ENCODE measurements around the gene NABP2.
A peak's percentile ranks its signal among the peaks of the same experiment; 100 is the strongest.

Gene NABP2

GRCh38 chr12:56196818-56197550 lies 27.2 kb upstream of the NABP2 start:
- ATAC-seq: peak; percentile 87
- TF ChIP-seq ISL1 (CRISPR knock-in tag; IDR thresholded peaks at IDR 0.05): peak; percentile 100
- peak; percentile 69; the same call in 1 of the 2 replicates for TF ChIP-seq CSRNP3 (CRISPR knock-in tag; IDR thresholded peaks at IDR 0.05)
- TF ChIP-seq, protein P1, sequence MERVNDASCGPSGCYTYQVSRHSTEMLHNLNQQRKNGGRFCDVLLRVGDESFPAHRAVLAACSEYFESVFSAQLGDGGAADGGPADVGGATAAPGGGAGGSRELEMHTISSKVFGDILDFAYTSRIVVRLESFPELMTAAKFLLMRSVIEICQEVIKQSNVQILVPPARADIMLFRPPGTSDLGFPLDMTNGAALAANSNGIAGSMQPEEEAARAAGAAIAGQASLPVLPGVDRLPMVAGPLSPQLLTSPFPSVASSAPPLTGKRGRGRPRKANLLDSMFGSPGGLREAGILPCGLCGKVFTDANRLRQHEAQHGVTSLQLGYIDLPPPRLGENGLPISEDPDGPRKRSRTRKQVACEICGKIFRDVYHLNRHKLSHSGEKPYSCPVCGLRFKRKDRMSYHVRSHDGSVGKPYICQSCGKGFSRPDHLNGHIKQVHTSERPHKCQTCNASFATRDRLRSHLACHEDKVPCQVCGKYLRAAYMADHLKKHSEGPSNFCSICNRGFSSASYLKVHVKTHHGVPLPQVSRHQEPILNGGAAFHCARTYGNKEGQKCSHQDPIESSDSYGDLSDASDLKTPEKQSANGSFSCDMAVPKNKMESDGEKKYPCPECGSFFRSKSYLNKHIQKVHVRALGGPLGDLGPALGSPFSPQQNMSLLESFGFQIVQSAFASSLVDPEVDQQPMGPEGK (CRISPR knock-in tag; IDR thresholded peaks at IDR 0.05; ENCODE audit: borderline replicate concordance): peak; percentile 69; the same call in 1 of the 2 replicates
- TF ChIP-seq ZFP3 (CRISPR knock-in tag; IDR thresholded peaks at IDR 0.05): peak; percentile 74
- TF ChIP-seq, protein P2, sequence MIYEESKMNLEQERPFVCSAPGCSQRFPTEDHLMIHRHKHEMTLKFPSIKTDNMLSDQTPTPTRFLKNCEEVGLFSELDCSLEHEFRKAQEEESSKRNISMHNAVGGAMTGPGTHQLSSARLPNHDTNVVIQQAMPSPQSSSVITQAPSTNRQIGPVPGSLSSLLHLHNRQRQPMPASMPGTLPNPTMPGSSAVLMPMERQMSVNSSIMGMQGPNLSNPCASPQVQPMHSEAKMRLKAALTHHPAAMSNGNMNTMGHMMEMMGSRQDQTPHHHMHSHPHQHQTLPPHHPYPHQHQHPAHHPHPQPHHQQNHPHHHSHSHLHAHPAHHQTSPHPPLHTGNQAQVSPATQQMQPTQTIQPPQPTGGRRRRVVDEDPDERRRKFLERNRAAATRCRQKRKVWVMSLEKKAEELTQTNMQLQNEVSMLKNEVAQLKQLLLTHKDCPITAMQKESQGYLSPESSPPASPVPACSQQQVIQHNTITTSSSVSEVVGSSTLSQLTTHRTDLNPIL (CRISPR knock-in tag; IDR thresholded peaks at IDR 0.05; ENCODE audit: low read depth): peak; percentile 97
- TF ChIP-seq CSDC2 (CRISPR knock-in tag; IDR thresholded peaks at IDR 0.05): 0 out of 2 replicates have a peak, but pooled peaks have one; percentile 17
- TF ChIP-seq SNAI2 (CRISPR knock-in tag; IDR thresholded peaks at IDR 0.05): peak; percentile 73; the same call in 1 of the 2 replicates
- TF ChIP-seq ESRRG (CRISPR knock-in tag; IDR thresholded peaks at IDR 0.05): 0 out of 2 replicates have a peak, but pooled peaks have one; percentile 68

DNA sequence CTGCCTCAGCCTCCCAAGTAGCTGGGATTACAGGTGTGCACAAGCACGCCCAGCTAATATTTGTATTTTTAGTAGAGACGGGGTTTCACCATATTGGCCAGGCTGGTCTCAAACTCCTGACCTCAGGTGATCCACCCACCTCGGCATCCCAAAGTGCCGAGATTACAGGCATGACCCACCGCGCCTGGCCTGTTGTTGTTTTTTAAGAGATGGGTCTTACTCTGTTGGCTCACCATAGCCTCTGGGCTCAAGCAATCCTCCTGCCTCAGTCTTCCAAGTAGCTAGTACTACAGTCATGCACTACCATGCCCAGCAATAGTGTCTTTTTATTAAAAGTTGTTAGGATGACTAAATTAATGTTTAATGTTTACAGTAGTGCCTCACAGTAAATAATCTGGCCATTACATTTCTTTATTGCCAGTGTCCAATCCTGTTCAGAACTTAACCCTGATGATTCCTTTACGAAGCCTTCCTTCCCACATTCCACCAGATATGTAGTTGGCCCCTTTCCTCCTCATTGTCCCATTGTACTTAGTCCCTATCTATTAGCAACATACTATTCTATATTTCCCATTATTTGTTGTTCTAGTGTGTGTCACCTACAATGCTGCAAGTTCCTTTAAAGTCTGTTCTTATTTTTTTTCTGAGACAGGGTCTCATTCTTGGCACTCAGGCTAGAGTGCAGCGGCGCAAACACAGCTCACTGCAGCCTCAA lies 26.1 kb upstream of the NABP2 start:
- no peak for ATAC-seq
- TF ChIP-seq CSRNP3 (CRISPR knock-in tag; IDR thresholded peaks at IDR 0.05) (no peak), ZNF565 (CRISPR knock-in tag; conservative IDR thresholded peaks at IDR 0.05; ENCODE audit: low read depth) (no peak), ZFP3 (CRISPR knock-in tag; IDR thresholded peaks at IDR 0.05) (no peak), CSDC2 (CRISPR knock-in tag; IDR thresholded peaks at IDR 0.05) (no peak), OSR1 (CRISPR knock-in tag; IDR thresholded peaks at IDR 0.05) (no peak), BACH2 (CRISPR knock-in tag; IDR thresholded peaks at IDR 0.05; ENCODE audit: borderline replicate concordance) (no peak)
- TF ChIP-seq, protein P3, sequence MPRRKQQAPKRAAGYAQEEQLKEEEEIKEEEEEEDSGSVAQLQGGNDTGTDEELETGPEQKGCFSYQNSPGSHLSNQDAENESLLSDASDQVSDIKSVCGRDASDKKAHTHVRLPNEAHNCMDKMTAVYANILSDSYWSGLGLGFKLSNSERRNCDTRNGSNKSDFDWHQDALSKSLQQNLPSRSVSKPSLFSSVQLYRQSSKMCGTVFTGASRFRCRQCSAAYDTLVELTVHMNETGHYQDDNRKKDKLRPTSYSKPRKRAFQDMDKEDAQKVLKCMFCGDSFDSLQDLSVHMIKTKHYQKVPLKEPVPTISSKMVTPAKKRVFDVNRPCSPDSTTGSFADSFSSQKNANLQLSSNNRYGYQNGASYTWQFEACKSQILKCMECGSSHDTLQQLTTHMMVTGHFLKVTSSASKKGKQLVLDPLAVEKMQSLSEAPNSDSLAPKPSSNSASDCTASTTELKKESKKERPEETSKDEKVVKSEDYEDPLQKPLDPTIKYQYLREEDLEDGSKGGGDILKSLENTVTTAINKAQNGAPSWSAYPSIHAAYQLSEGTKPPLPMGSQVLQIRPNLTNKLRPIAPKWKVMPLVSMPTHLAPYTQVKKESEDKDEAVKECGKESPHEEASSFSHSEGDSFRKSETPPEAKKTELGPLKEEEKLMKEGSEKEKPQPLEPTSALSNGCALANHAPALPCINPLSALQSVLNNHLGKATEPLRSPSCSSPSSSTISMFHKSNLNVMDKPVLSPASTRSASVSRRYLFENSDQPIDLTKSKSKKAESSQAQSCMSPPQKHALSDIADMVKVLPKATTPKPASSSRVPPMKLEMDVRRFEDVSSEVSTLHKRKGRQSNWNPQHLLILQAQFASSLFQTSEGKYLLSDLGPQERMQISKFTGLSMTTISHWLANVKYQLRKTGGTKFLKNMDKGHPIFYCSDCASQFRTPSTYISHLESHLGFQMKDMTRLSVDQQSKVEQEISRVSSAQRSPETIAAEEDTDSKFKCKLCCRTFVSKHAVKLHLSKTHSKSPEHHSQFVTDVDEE (CRISPR knock-in tag; IDR thresholded peaks at IDR 0.05): no peak

DNA sequence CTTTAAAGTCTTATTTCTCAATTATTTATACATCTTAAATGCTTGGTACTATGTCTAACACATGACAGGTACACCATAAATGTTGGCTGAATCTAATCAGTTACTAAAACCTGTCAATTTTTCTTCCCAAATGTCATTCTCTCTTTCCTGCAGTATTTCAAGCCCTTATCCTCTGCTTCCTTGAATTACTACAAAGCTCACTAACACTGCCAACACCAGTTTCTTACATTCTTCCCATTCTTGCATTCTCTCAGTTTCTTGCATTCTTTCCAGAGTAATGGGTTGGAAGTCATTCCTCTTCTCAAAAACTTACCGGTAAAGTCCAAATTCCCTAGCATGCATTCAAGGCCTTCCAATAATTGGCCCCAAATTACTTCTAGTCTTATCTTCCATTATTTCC lies 25.3 kb upstream of the NABP2 start:
- peak; percentile 30 for ATAC-seq
- TF ChIP-seq RARB (CRISPR knock-in tag; IDR thresholded peaks at IDR 0.05) (no peak), ZFP3 (CRISPR knock-in tag; IDR thresholded peaks at IDR 0.05) (no peak), ARNTL (CRISPR knock-in tag; IDR thresholded peaks at IDR 0.05; ENCODE audit: borderline replicate concordance, low read depth) (no peak), SNAI2 (CRISPR knock-in tag; IDR thresholded peaks at IDR 0.05) (no peak), TOX (CRISPR knock-in tag; IDR thresholded peaks at IDR 0.05; ENCODE audit: borderline replicate concordance) (no peak), CSRNP3 (CRISPR knock-in tag; IDR thresholded peaks at IDR 0.05) (0 out of 2 replicates have a peak, but pooled peaks have one; percentile 23), ZNF8 (CRISPR knock-in tag; IDR thresholded peaks at IDR 0.05) (no peak), ZC3H10 (CRISPR knock-in tag; IDR thresholded peaks at IDR 0.05) (no peak), ISL1 (CRISPR knock-in tag; IDR thresholded peaks at IDR 0.05) (peak; percentile 92), PPARA (CRISPR knock-in tag; IDR thresholded peaks at IDR 0.05; ENCODE audit: borderline replicate concordance) (no peak)
- TF ChIP-seq, protein P3 (CRISPR knock-in tag; IDR thresholded peaks at IDR 0.05): no peak
- TF ChIP-seq, protein P4, sequence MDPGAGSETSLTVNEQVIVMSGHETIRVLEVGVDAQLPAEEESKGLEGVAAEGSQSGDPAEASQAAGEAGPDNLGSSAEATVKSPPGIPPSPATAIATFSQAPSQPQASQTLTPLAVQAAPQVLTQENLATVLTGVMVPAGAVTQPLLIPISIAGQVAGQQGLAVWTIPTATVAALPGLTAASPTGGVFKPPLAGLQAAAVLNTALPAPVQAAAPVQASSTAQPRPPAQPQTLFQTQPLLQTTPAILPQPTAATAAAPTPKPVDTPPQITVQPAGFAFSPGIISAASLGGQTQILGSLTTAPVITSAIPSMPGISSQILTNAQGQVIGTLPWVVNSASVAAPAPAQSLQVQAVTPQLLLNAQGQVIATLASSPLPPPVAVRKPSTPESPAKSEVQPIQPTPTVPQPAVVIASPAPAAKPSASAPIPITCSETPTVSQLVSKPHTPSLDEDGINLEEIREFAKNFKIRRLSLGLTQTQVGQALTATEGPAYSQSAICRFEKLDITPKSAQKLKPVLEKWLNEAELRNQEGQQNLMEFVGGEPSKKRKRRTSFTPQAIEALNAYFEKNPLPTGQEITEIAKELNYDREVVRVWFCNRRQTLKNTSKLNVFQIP (CRISPR knock-in tag; IDR thresholded peaks at IDR 0.05; ENCODE audit: borderline replicate concordance, low read depth): no peak
